WI38 (cell line): ENCODE data around the gene RGS7.
A peak's percentile ranks its signal among the peaks of the same experiment; 100 is the strongest.

Experiments
- H3K4me3 ChIP-seq: 2 replicates; pipeline ENCODE4 v1.5.1; 2011; ENCODE audit warnings: low read depth, mild to moderate bottlenecking, control low read depth, low read length
- TF ChIP-seq, protein P1 (sequence below): IDR thresholded peaks from 2 replicates; pipeline ENCODE4 v1.5.1; 2012; ENCODE audit warnings: low read depth, mild to moderate bottlenecking, control low read depth, low read length

RGS7 gene

DNA sequence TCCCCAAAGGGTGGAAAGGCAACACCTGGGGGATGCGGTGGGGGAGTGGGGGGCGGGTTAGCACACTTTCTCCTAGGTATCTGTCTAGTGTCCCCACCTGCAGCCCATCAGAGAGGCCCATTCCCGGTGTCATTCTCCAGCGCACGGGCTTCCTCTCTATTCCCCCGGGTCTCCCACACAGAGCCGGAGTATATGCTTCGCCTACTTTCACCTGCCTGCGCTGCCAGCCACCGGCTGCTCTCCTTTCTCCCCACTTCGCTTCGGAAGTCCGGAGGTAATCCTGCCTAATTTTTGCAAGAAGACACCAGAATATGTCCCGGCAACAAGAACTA is 852 bp downstream of the RGS7 start:
- peak overlapping the region; percentile 62 for H3K4me3 ChIP-seq
- TF ChIP-seq, protein P1, sequence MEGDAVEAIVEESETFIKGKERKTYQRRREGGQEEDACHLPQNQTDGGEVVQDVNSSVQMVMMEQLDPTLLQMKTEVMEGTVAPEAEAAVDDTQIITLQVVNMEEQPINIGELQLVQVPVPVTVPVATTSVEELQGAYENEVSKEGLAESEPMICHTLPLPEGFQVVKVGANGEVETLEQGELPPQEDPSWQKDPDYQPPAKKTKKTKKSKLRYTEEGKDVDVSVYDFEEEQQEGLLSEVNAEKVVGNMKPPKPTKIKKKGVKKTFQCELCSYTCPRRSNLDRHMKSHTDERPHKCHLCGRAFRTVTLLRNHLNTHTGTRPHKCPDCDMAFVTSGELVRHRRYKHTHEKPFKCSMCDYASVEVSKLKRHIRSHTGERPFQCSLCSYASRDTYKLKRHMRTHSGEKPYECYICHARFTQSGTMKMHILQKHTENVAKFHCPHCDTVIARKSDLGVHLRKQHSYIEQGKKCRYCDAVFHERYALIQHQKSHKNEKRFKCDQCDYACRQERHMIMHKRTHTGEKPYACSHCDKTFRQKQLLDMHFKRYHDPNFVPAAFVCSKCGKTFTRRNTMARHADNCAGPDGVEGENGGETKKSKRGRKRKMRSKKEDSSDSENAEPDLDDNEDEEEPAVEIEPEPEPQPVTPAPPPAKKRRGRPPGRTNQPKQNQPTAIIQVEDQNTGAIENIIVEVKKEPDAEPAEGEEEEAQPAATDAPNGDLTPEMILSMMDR, result no peak

DNA sequence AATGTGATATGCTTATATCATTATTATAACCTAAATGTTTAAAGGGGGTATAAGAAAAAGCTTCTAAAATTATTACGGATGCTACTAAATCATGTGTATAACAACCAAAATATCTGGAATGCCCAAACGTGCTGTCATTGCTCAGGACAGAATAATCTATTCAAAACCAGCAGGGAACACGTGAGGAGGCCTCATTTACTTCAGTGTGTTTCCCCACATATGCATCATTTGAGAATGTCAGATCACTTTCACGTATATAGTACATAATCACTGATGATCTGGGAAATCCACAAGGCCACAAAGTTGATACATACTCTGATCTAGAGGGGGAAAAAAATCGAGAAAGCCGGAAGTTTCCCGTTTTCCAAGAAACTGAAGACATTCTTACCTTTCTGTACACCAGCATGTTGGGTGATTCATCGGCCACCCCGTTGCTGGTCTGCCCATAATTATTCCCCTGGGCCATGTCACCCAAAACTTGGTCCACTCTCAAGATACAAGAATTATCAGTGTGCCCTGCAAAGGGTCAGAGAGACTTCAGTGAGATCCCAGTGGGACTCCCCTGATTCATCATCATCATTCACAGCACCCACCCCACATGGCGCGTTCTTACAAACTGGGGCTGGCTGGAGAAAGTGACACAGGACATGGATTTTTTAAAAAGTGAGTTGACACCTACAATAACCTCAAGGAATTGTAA is 1.5 kb downstream of the RGS7 start:
- TF ChIP-seq, protein P1, result no peak
- H3K4me3 ChIP-seq, result no peak overlapping the region

DNA sequence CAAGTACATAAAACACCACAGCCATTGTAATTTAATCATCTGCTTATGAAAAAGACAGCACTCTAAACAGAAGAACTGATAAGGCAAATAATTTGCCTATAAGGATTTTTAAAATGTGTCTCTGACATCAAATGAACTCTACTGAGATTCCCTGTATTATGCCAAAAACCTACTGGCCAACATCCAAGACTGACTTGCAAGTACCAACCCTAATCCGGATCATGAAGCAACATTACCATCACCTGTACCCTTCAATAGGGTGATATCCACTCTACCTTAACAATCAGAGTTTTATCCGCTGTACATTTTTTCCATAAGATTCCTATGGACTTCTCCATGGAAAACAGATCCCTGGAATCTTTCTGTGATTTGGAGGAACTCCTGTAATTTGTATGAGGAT is 4.6 kb downstream of the RGS7 start:
- H3K4me3 ChIP-seq, result no peak overlapping the region
- TF ChIP-seq, protein P1, result no peak

DNA sequence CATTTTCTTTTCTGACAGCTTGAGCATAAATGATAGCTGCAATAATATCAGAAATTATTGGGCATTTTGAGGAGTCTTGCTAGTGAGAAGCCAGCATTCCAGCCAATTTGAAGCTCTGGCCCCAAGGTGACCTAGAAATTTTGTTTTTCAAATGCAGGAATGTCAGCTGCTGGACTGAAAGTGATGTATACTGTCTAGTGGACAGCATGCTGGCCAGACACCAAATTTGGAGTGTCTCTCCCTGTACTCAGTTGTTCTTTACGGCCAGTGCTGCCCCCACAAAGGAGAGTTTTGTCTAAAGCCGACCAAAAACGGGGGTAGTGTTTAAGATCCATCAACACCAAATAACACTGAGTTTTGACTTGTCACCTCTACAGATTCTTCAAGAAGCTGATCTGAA is 5.2 kb downstream of the RGS7 start:
- TF ChIP-seq, protein P1, result no peak
- H3K4me3 ChIP-seq, result no peak overlapping the region

DNA sequence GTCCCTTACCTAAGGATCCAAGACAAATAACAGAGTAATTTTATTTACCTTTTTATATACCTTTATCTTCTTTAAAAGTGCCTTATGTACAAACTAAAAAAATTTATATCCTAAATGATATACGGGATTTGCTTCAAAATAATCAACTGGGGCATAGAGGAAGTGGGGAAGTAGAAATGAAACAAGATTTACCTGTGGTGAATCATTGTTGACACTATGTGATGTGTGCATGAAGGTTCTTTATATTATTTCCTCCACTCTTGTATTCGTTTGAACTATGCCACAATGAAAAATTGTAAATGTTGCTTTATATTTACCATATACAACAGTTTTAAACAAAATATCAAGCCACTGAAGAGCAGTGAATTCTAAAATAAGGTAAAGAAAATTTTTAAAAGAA is 13.0 kb downstream of the RGS7 start:
- H3K4me3 ChIP-seq, result no peak overlapping the region
- TF ChIP-seq, protein P1, result no peak

DNA sequence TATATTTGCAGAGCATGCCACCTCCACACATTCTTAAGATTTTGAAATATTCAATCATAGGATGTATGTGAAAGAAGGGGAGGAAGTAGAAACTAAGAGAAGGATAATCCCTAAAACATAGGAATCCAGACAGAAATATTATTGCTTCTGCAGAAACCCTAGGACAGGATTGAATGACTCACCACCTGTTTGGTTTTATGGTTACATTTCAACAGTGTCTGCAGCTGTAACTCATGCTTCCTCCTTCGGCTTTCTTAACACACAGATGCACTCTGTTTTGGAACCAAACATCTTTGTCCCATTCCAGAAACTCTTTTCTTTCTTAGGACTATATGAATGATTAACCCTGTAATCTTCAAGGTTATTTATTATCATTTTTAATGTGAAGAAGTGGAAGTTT is 20.7 kb downstream of the RGS7 start:
- TF ChIP-seq, protein P1, result no peak
- no peak overlapping the region for H3K4me3 ChIP-seq

DNA sequence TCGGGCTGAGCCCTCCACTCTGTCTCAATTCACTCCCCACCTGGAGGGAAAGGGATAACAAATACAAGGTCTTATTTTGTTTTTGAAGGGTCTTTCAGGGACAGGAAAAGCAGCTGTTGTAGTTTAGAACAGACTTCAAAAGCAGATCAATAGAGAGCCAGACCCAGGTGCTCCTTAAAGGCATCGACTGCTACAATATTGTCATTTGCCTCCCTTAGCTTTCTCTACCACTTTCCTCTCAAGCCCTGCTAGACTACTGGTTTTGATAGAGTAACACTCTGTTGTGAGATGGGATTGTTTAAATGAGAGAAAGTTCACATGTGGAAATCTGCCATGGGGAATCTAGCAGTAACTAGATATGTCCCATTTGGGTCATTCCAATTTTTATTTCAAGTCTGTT is 24.0 kb downstream of the RGS7 start:
- TF ChIP-seq, protein P1, result no peak

More for the DNA sequence above, 24.0 kb downstream of the RGS7 start:
- H3K4me3 ChIP-seq, result no peak overlapping the region
